ENCODE measurements around the gene AAK1. TPM values are rescaled to one million over a fixed set of nuclear protein-coding genes. Genes with fewer than 3 reads are reported as not detected.
"Not testable (repeated sequence)": the region's sequence is repeated elsewhere in the genome, so short reads cannot be mapped to it uniquely, and the experiment has no call there.

Gene AAK1
- total RNA-seq, 1 donor from 2014 or later, result 43.4 TPM

- H3K36me3 Mint-ChIP-seq (ENCODE audit: insufficient read depth), result peaks cover 14% of the 10 kb centered on the region
- H3K9me3 Mint-ChIP-seq (ENCODE audit: low read depth), result peaks cover 7% of the 10 kb centered on the region
- no peak overlapping the region for H3K4me3 Mint-ChIP-seq (ENCODE audit: low read depth)
- TF ChIP-seq CTCF (IDR thresholded peaks at IDR 0.05; ENCODE audit: unreplicated experiment), result no peak
- H3K4me1 Mint-ChIP-seq (ENCODE audit: low read depth), result peaks cover 6% of the 10 kb centered on the region
- H3K27ac Mint-ChIP-seq, result no peak overlapping the region
- no peaks in the 10 kb centered on the region for H3K27me3 Mint-ChIP-seq
- no peak for DNase-seq (ENCODE audit: low spot score, unreplicated experiment)
Measured at GRCh38 chr2:69615078-69615625, 28.4 kb downstream of the AAK1 start.

GRCh38 chr2:69612707-69613106, 30.8 kb downstream of the AAK1 start:
- DNase-seq (ENCODE audit: low spot score, unreplicated experiment), result no peak
- no peak overlapping the region for H3K4me3 Mint-ChIP-seq (ENCODE audit: low read depth)
- peaks cover 6% of the 10 kb centered on the region for H3K4me1 Mint-ChIP-seq (ENCODE audit: low read depth)
- no peaks in the 10 kb centered on the region for H3K27me3 Mint-ChIP-seq
- TF ChIP-seq CTCF (IDR thresholded peaks at IDR 0.05; ENCODE audit: unreplicated experiment), result no peak
- peaks cover 14% of the 10 kb centered on the region for H3K36me3 Mint-ChIP-seq (ENCODE audit: insufficient read depth)
- H3K27ac Mint-ChIP-seq, result no peak overlapping the region
- peaks cover 9% of the 10 kb centered on the region for H3K9me3 Mint-ChIP-seq (ENCODE audit: low read depth)

GRCh38 chr2:69612200-69612599, 31.3 kb downstream of the AAK1 start:
- Mint-ChIP-seq H3K27me3 (no peaks in the 10 kb centered on the region), H3K9me3 (ENCODE audit: low read depth) (peaks cover 9% of the 10 kb centered on the region), H3K27ac (no peak overlapping the region), H3K4me3 (ENCODE audit: low read depth) (no peak overlapping the region), H3K36me3 (ENCODE audit: insufficient read depth) (peaks cover 14% of the 10 kb centered on the region), H3K4me1 (ENCODE audit: low read depth) (peaks cover 6% of the 10 kb centered on the region)
- TF ChIP-seq CTCF (IDR thresholded peaks at IDR 0.05; ENCODE audit: unreplicated experiment), result no peak
- DNase-seq (ENCODE audit: low spot score, unreplicated experiment), result no peak

- DNase-seq (ENCODE audit: low spot score, unreplicated experiment), result no peak
- no peaks in the 10 kb centered on the region for H3K27me3 Mint-ChIP-seq
- peaks cover 3% of the 10 kb centered on the region for H3K4me1 Mint-ChIP-seq (ENCODE audit: low read depth)
- H3K9me3 Mint-ChIP-seq (ENCODE audit: low read depth), result peaks cover 14% of the 10 kb centered on the region
- no peak overlapping the region for H3K4me3 Mint-ChIP-seq (ENCODE audit: low read depth)
- H3K36me3 Mint-ChIP-seq (ENCODE audit: insufficient read depth), result peaks cover 15% of the 10 kb centered on the region
- H3K27ac Mint-ChIP-seq, result no peak overlapping the region
- TF ChIP-seq CTCF (IDR thresholded peaks at IDR 0.05; ENCODE audit: unreplicated experiment), result no peak
Measured at GRCh38 chr2:69608109-69608508, 35.4 kb downstream of the AAK1 start.

- not testable (repeated sequence) for H3K27ac Mint-ChIP-seq
Measured at GRCh38 chr2:69606771-69607170, 36.8 kb downstream of the AAK1 start.

GRCh38 chr2:69605284-69605683, 38.3 kb downstream of the AAK1 start:
- no peak for DNase-seq (ENCODE audit: low spot score, unreplicated experiment)
- H3K36me3 Mint-ChIP-seq (ENCODE audit: insufficient read depth), result peaks cover 7% of the 10 kb centered on the region
- TF ChIP-seq CTCF (IDR thresholded peaks at IDR 0.05; ENCODE audit: unreplicated experiment), result no peak
- no peak overlapping the region for H3K27ac Mint-ChIP-seq
- H3K4me1 Mint-ChIP-seq (ENCODE audit: low read depth), result peaks cover 3% of the 10 kb centered on the region
- no peak overlapping the region for H3K4me3 Mint-ChIP-seq (ENCODE audit: low read depth)
- H3K9me3 Mint-ChIP-seq (ENCODE audit: low read depth), result peaks cover 8% of the 10 kb centered on the region
- H3K27me3 Mint-ChIP-seq, result no peaks in the 10 kb centered on the region

More at GRCh38 chr2:69606771-69607170, 36.8 kb downstream of the AAK1 start:
- Mint-ChIP-seq H3K9me3 (ENCODE audit: low read depth) (peaks cover 14% of the 10 kb centered on the region), H3K36me3 (ENCODE audit: insufficient read depth) (peaks cover 14% of the 10 kb centered on the region)
- DNase-seq (ENCODE audit: low spot score, unreplicated experiment); H3K27me3 Mint-ChIP-seq; H3K4me1 Mint-ChIP-seq (ENCODE audit: low read depth); H3K4me3 Mint-ChIP-seq (ENCODE audit: low read depth): not testable (repeated sequence)
